GM12865 (cell line): ENCODE results near the gene THUMPD2.
A peak's percentile ranks its signal among the peaks of the same experiment; 100 is the strongest.
"Not testable (repeated sequence)": the region's sequence is repeated elsewhere in the genome, so short reads cannot be mapped to it uniquely, and the experiment has no call there.

Experiments
- DNase-seq: peaks from one replicate; pipeline ENCODE4 v3.0.0; 2010; ENCODE audit warnings: low read depth
- H3K4me3 ChIP-seq: 2 replicates; pipeline ENCODE4 v1.5.1; 2011; ENCODE audit warnings: mild to moderate bottlenecking, low read depth, low read length, control low read depth
- CTCF ChIP-seq: IDR thresholded peaks from 2 replicates; pipeline ENCODE4 v1.5.1; 2011; ENCODE audit warnings: low read length, control low read depth, low read depth, inconsistent platforms; ENCODE audit not compliant: insufficient read depth; ENCODE audit errors: missing control alignments

THUMPD2 gene

GRCh38 chr2:39728941-39729351 lies 50.1 kb downstream of the THUMPD2 start:
- H3K4me3 ChIP-seq: no peak overlapping the region
- DNase-seq: peak; percentile 55
- peak; percentile 68 for TF ChIP-seq CTCF

GRCh38 chr2:39728085-39728484 lies 51.0 kb downstream of the THUMPD2 start:
- not testable (repeated sequence) for H3K4me3 ChIP-seq
- DNase-seq: peak; percentile 69

GRCh38 chr2:39725401-39725800 lies 53.7 kb downstream of the THUMPD2 start:
- no peak overlapping the region for H3K4me3 ChIP-seq
- DNase-seq: no peak
- no peak for TF ChIP-seq CTCF

- DNase-seq: no peak
- TF ChIP-seq CTCF: no peak
- no peak overlapping the region for H3K4me3 ChIP-seq
Observed at GRCh38 chr2:39724828-39725144, 54.3 kb downstream of the THUMPD2 start.

- H3K4me3 ChIP-seq: no peak overlapping the region
- peak; percentile 32 for DNase-seq
- no peak for TF ChIP-seq CTCF
Observed at GRCh38 chr2:39723946-39724827, 54.9 kb downstream of the THUMPD2 start.

- DNase-seq: no peak
- no peak overlapping the region for H3K4me3 ChIP-seq
- TF ChIP-seq CTCF: no peak
Observed at GRCh38 chr2:39723497-39723896, 55.6 kb downstream of the THUMPD2 start.

GRCh38 chr2:39720970-39721369 lies 58.1 kb downstream of the THUMPD2 start:
- no peak for DNase-seq
- H3K4me3 ChIP-seq: no peak overlapping the region
- TF ChIP-seq CTCF: no peak
